Uterus (tissue), 4 donors: Measurements from ENCODE around the gene ERC2. TPM values are rescaled to one million over a fixed set of nuclear protein-coding genes. Genes with fewer than 3 reads are reported as not detected.

Experiments
- DNase-seq, 2 donors: peaks; one replicate each; pipeline ENCODE4 v3.0.0-alpha.2; 2019 to 2020
- H3K27ac ChIP-seq, 2 donors: fragments of 200-600 bp; sonication (generic); 1 replicate in 1 of 2; 2 replicates in 1 of 2; pipeline ENCODE4 v1.5.1; 2016 to 2018
- H3K27me3 ChIP-seq, 2 donors: fragments of 200-600 bp; sonication (generic); one replicate each; pipeline ENCODE4 v1.5.1; 2018 to 2019; ENCODE audit warnings: control low read depth in 1 of 2
- H3K36me3 ChIP-seq, 2 donors: fragments of 200-600 bp; sonication (generic); one replicate each; pipeline ENCODE4 v1.5.1; 2019; ENCODE audit warnings: control low read depth in 1 of 2
- H3K4me1 ChIP-seq, 2 donors: fragments of 200-600 bp; sonication (generic); one replicate each; pipeline ENCODE4 v1.5.1; 2018 to 2019; ENCODE audit warnings: control low read depth in 1 of 2
- H3K4me3 ChIP-seq, 2 donors: fragments of 200-600 bp; sonication (generic); 1 replicate in 1 of 2; 2 replicates in 1 of 2; pipeline ENCODE4 v1.5.1; 2018 to 2019; ENCODE audit warnings: mild to moderate bottlenecking in 1 of 2
- H3K9me3 ChIP-seq, 2 donors: fragments of 200-600 bp; sonication (generic); one replicate each; pipeline ENCODE4 v1.5.1; 2019; ENCODE audit warnings: control low read depth in 1 of 2
- POLR2A ChIP-seq, 2 donors: fragments of 450-650 bp; IDR thresholded peaks; one replicate each; pipeline ENCODE4 v1.6.1; 2016; ENCODE audit warnings: antibody characterized with exemption in 2 of 2, mild to moderate bottlenecking in 1 of 2, moderate library complexity in 1 of 2
- intact Hi-C: fragments of 100-400 bp; cut with DNase I; formaldehyde crosslinking; loops from one replicate; pipeline ENCODE4 v1.15.1; 2023; ENCODE audit warnings: low total_unique reads
- total RNA-seq, 4 donors: library from RNA; depleted of rRNA in 3 of 4; stranded (reverse); fragments of >200 nt in 3 of 4; gene quantifications; one replicate each; pipeline versions ENCODE4 v1.1.0 to v1.2.4, GENCODE V29; 2014 to 2023
- TF ChIP-seq, protein P1 (sequence below), 4 experiments: fragments of 200-600 bp in 2 of 4; fragments of 450-650 bp in 2 of 4; sonication (generic) in 2 of 4; IDR thresholded peaks; one replicate each; pipeline ENCODE4 v1.5.1; 2016 to 2019; ENCODE audit warnings: antibody characterized with exemption in 4 of 4, mild to moderate bottlenecking in 2 of 4, moderate library complexity in 1 of 4
- donor health status: DM: yes; HTN: yes; CAD: no.

Gene ERC2
- total RNA-seq, 4 donors from 2014 or later, result 1.7 to 5.5 TPM; not detected in 2

DNA sequence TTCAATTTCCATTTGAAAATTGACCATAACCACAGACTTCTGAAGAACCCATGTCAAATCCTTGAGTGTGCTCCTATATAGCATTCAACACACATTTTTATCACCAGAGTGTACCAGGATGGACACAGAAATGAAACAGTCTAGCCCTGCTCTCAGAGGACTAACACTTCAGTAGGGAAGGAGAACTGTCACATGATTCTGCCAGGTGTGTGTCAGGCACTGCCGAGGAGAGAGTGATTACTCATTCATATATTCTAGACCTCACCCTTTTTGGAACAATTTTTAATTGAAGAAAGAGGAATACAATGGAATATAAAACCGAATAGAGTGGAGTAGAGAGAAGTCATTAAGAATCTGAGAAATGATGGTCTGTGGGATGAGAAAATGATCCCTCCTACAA, 125.8 kb downstream of the ERC2 start:
- TF ChIP-seq POLR2A (IDR thresholded peaks at IDR 0.05), result no peak
- TF ChIP-seq, protein P1, sequence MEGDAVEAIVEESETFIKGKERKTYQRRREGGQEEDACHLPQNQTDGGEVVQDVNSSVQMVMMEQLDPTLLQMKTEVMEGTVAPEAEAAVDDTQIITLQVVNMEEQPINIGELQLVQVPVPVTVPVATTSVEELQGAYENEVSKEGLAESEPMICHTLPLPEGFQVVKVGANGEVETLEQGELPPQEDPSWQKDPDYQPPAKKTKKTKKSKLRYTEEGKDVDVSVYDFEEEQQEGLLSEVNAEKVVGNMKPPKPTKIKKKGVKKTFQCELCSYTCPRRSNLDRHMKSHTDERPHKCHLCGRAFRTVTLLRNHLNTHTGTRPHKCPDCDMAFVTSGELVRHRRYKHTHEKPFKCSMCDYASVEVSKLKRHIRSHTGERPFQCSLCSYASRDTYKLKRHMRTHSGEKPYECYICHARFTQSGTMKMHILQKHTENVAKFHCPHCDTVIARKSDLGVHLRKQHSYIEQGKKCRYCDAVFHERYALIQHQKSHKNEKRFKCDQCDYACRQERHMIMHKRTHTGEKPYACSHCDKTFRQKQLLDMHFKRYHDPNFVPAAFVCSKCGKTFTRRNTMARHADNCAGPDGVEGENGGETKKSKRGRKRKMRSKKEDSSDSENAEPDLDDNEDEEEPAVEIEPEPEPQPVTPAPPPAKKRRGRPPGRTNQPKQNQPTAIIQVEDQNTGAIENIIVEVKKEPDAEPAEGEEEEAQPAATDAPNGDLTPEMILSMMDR (IDR thresholded peaks at IDR 0.05), result no peak
- Histone ChIP-seq H3K36me3 (no peaks in the 10 kb centered on the region), H3K9me3 (no peaks in the 10 kb centered on the region), H3K4me1 (no peaks in the 10 kb centered on the region), H3K27me3 (no peaks in the 10 kb centered on the region), H3K4me3 (no peak overlapping the region), H3K27ac (no peak overlapping the region)
- no peak for DNase-seq
- intact Hi-C loops, result no loop called here

DNA sequence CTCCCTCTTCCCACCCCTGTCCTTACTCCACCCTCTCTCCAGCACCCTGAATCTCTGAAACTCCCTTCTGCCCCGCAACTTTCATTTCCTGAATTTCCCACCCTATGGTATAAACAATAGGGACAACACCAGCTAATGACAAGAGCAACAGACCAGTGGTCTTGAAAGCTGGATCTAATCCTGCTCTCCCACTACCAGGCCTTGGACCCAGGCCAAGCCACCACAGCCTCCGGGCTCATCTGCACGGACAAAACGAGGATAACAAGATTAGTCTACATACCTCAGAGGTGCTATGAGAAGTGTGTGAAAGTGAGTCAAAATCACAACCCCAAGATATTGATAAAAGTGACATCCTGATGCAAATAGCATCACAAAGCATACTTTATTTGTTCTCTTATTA, 128.6 kb downstream of the ERC2 start:
- Histone ChIP-seq H3K9me3 (no peaks in the 10 kb centered on the region), H3K4me1 (no peaks in the 10 kb centered on the region), H3K27me3 (no peaks in the 10 kb centered on the region), H3K4me3 (no peak overlapping the region), H3K36me3 (no peaks in the 10 kb centered on the region), H3K27ac (no peak overlapping the region)
- no peak for DNase-seq
- TF ChIP-seq, protein P1 (IDR thresholded peaks at IDR 0.05), result no peak
- no peak for TF ChIP-seq POLR2A (IDR thresholded peaks at IDR 0.05)
- intact Hi-C loops, result no loop called here

DNA sequence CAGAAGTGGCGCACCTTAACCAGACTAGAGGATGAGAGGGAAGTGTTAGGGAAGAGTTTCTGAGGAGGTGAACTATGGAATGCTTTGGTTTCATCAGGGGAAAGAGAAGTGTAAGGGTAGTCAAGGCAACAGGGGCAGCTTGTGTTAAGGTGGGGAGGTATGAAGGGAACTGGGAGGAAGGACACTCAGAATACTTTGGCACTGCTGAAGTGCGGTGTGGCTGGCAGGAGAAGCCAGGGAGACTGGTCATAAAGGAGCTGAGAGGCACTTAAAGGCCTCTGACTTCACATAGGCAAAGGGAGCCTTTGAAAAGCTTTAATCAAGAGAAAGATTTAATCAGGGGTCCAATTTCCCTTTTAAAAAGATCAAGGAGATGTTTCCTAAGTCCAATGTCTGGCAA, 129.0 kb downstream of the ERC2 start:
- Histone ChIP-seq H3K27me3 (no peaks in the 10 kb centered on the region), H3K4me1 (no peaks in the 10 kb centered on the region), H3K27ac (no peak overlapping the region), H3K4me3 (no peak overlapping the region), H3K9me3 (no peaks in the 10 kb centered on the region), H3K36me3 (no peaks in the 10 kb centered on the region)
- intact Hi-C loops, result no loop called here
- no peak for DNase-seq
- TF ChIP-seq POLR2A (IDR thresholded peaks at IDR 0.05), result no peak
- TF ChIP-seq, protein P1 (IDR thresholded peaks at IDR 0.05), result no peak

DNA sequence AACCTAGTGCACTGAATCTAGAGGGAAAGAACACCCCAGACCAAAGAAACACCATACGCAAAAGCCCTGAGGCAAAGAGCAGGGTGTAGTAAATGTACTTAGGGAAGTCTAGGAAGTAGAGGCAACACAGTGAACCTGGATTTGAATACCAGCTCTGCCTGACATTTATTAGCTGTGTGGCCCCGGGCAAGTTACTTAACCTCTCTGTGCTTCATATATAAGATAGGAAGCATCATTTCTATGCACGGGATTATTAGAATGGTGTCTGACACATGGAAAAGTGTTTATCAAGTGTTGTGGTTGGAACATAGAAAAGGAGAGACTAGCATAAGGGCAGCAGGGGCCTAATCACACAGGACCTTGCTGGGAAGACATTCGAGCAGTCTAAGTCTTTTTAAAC, 132.2 kb downstream of the ERC2 start:
- Histone ChIP-seq H3K9me3 (no peaks in the 10 kb centered on the region), H3K4me3 (no peak overlapping the region), H3K4me1 (no peaks in the 10 kb centered on the region), H3K27ac (no peak overlapping the region), H3K27me3 (no peaks in the 10 kb centered on the region), H3K36me3 (no peaks in the 10 kb centered on the region)
- no peak for DNase-seq
- intact Hi-C loops, result no loop called here
- TF ChIP-seq, protein P1 (IDR thresholded peaks at IDR 0.05), result no peak

DNA sequence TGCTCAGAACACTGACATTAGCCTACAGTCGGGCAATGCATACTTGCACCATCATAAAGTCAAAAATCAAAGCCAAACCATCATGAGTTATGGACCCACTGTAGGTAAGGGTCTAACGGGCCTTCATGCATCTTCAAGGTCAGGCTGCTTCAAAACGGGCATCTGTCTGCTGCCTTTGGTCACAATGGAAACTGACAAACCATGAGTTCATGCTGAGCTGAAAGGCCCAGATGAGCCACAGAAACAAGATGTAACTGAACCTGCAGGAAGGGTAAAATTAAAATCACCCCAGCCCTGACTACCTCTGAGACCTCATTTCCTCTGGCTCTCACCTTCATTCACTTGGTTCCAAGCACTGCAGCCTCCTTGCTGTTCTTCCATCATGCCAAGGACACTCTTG, 143.8 kb downstream of the ERC2 start:
- DNase-seq, result no peak
- Histone ChIP-seq H3K4me1 (no peaks in the 10 kb centered on the region), H3K36me3 (no peaks in the 10 kb centered on the region), H3K9me3 (no peaks in the 10 kb centered on the region), H3K4me3 (no peak overlapping the region), H3K27me3 (no peaks in the 10 kb centered on the region), H3K27ac (no peak overlapping the region)
- intact Hi-C loops, result no loop called here
- no peak for TF ChIP-seq POLR2A (IDR thresholded peaks at IDR 0.05)
- TF ChIP-seq, protein P1 (IDR thresholded peaks at IDR 0.05), result no peak
